Lung (tissue), 12 donors: ENCODE measurements around the gene MAST4. TPM values are rescaled to one million over a fixed set of nuclear protein-coding genes. Genes with fewer than 3 reads are reported as not detected.

Experiments
- ATAC-seq: fragments of 200-7000 bp; cut with Tn5 transposase; one replicate; pipeline ENCODE4 v1.9.1; 2020; ENCODE audit warnings: moderate number of reproducible peaks; ENCODE audit not compliant: insufficient read depth, low FRiP score
- DNase-seq, 3 donors: peaks; one replicate each; pipeline ENCODE4 v3.0.0-alpha.2; 2013 to 2017
- H3K27ac ChIP-seq, 2 donors: one replicate each; pipeline ENCODE4 v1.5.1; 2013; ENCODE audit warnings: mild to moderate bottlenecking in 2 of 2, moderate library complexity in 2 of 2, control low read depth in 1 of 2, inconsistent platforms in 1 of 2, low read depth in 1 of 2, low read length in 1 of 2
- H3K27me3 ChIP-seq, 3 donors: one replicate each; pipeline ENCODE4 v1.5.1; 2013; ENCODE audit warnings: low read length in 2 of 3; ENCODE audit not compliant: control insufficient read depth in 3 of 3, insufficient read depth in 3 of 3
- H3K36me3 ChIP-seq, 4 donors: one replicate each; pipeline ENCODE4 v1.5.1; 2013; ENCODE audit warnings: low read length in 4 of 4, mild to moderate bottlenecking in 1 of 4, moderate library complexity in 1 of 4; ENCODE audit not compliant: control insufficient read depth in 4 of 4, insufficient read depth in 4 of 4
- H3K4me1 ChIP-seq, 5 donors: one replicate each; pipeline ENCODE4 v1.5.1; 2013; ENCODE audit warnings: low read length in 5 of 5, mild to moderate bottlenecking in 2 of 5, moderate library complexity in 1 of 5; ENCODE audit not compliant: control insufficient read depth in 5 of 5, insufficient read depth in 5 of 5
- H3K4me3 ChIP-seq: one replicate; pipeline ENCODE4 v1.5.1; 2013; ENCODE audit warnings: mild to moderate bottlenecking, control low read depth, moderate library complexity
- H3K9ac ChIP-seq, 2 donors: one replicate each; pipeline ENCODE4 v1.5.1; 2013; ENCODE audit warnings: low read length in 2 of 2, control low read depth in 1 of 2; ENCODE audit not compliant: insufficient read depth in 1 of 2
- H3K9me3 ChIP-seq, 4 donors: one replicate each; pipeline ENCODE4 v1.5.1; 2013; ENCODE audit warnings: low read length in 3 of 4, mild to moderate bottlenecking in 1 of 4, moderate library complexity in 1 of 4; ENCODE audit not compliant: control insufficient read depth in 4 of 4, insufficient read depth in 3 of 4
- CTCF ChIP-seq: IDR thresholded peaks from 2 replicates; pipeline ENCODE4 v1.5.1; 2012; ENCODE audit warnings: mild to moderate bottlenecking; ENCODE audit errors: control extremely low read depth, extremely low read depth
- WGBS, 2 donors: extraction: QIAGEN DNeasy Blood & Tissue Kit; methylation state at CpG; one replicate each; pipeline ENCODE4 v1.1.7; 2013; 5-methylcytosine and 5-hydroxymethylcytosine counted together
- polyA plus RNA-seq, 2 donors: library from polyadenylated mRNA; stranded (reverse); fragments of 200-250 nt; gene quantifications; one replicate each; pipeline ENCODE4 v1.2.1, GENCODE V29; 2013
- total RNA-seq, 2 donors: library from RNA; depleted of rRNA in 1 of 2; stranded (reverse); fragments of >200 nt in 1 of 2; gene quantifications; one replicate each; pipeline ENCODE4 v1.2.1, GENCODE V29; 2014 to 2021
- donor health status: control.
- donor health status: control.
- donor health status: Bipolar disorder and iron deficiency.
- donor health status: healthy.
- donor health status: DM: yes; HTN: yes; CAD: no.

The MAST4 gene
- total and polyA plus RNA-seq, 4 donors, result 13.9 to 153 (median 46.2) TPM

- no peak overlapping the region for H3K4me3 ChIP-seq
- no peaks in the 10 kb centered on the region for H3K27me3 ChIP-seq
- no peaks in the 10 kb centered on the region for H3K9me3 ChIP-seq
- H3K4me1 ChIP-seq, result peaks cover 0 to 7% (median 0%) of the 10 kb centered on the region in 5 donors
- DNase-seq, result no peak
- no peak for TF ChIP-seq CTCF
- WGBS, 2 donors, result 95 to 98% methylated on average over 6 of the region's 6 CpGs
- no peak overlapping the region for H3K27ac ChIP-seq
- no peak for ATAC-seq
- no peaks in the 10 kb centered on the region for H3K36me3 ChIP-seq
- H3K9ac ChIP-seq, result no peak overlapping the region
Observed at GRCh38 chr5:66810151-66810550, 214.0 kb downstream of the MAST4 start.

- Histone ChIP-seq H3K9me3 (no peaks in the 10 kb centered on the region), H3K27me3 (no peaks in the 10 kb centered on the region), H3K9ac (no peak overlapping the region), H3K27ac (no peak overlapping the region), H3K36me3 (no peaks in the 10 kb centered on the region), H3K4me1 (peaks cover 0 to 7% (median 0%) of the 10 kb centered on the region in 5 donors), H3K4me3 (no peak overlapping the region)
- 60 to 65% methylated on average over 6 of the region's 6 CpGs for WGBS, 2 donors
- ATAC-seq (no peak), DNase-seq (no peak)
- no peak for TF ChIP-seq CTCF
Observed at GRCh38 chr5:66810848-66811261, 214.7 kb downstream of the MAST4 start.

- 93 to 94% methylated on average over 8 of the region's 8 CpGs for WGBS, 2 donors
- TF ChIP-seq CTCF, result no peak
- no peak overlapping the region for H3K27ac ChIP-seq
Observed at GRCh38 chr5:66812291-66812690, 216.1 kb downstream of the MAST4 start.

GRCh38 chr5:66813306-66813705 lies 217.1 kb downstream of the MAST4 start:
- Histone ChIP-seq H3K36me3 (no peaks in the 10 kb centered on the region), H3K4me3 (no peak overlapping the region), H3K9me3 (no peaks in the 10 kb centered on the region), H3K27me3 (no peaks in the 10 kb centered on the region), H3K9ac (no peak overlapping the region), H3K27ac (no peak overlapping the region), H3K4me1 (peaks cover 0 to 7% (median 0%) of the 10 kb centered on the region in 5 donors)
- DNase-seq (no peak), ATAC-seq (no peak)
- WGBS, 2 donors, result 82 to 94% methylated on average over 1 of the region's 1 CpG
- TF ChIP-seq CTCF, result no peak

More at GRCh38 chr5:66812291-66812690, 216.1 kb downstream of the MAST4 start:
- Histone ChIP-seq H3K4me1 (peaks cover 0 to 7% (median 0%) of the 10 kb centered on the region in 5 donors), H3K9ac (no peak overlapping the region), H3K27me3 (no peaks in the 10 kb centered on the region), H3K9me3 (no peaks in the 10 kb centered on the region), H3K36me3 (no peaks in the 10 kb centered on the region), H3K4me3 (no peak overlapping the region)
- DNase-seq (no peak), ATAC-seq (no peak)
